GM19372 (cell line): ENCODE data around the gene CDH12.
A peak's percentile ranks its signal among the peaks of the same experiment; 100 is the strongest.
"Not testable (repeated sequence)": the region's sequence is repeated elsewhere in the genome, so short reads cannot be mapped to it uniquely, and the experiment has no call there.

Experiments used
- ATAC-seq: cut with Tn5 transposase; IDR thresholded peaks from one replicate; pipeline ENCODE4 v1.9.1; 2021; ENCODE audit warnings: mild to moderate bottlenecking, low read depth, moderate library complexity; ENCODE audit not compliant: unreplicated experiment

CDH12 gene

GRCh38 chr5:22058620-22059019, 794.5 kb downstream of the CDH12 start:
- no peak for ATAC-seq

GRCh38 chr5:22057012-22057411, 796.1 kb downstream of the CDH12 start:
- ATAC-seq, result no peak

GRCh38 chr5:22056601-22057000, 796.5 kb downstream of the CDH12 start:
- no peak for ATAC-seq

GRCh38 chr5:22053195-22053594, 799.9 kb downstream of the CDH12 start:
- ATAC-seq, result no peak

- ATAC-seq, result no peak
Measured at GRCh38 chr5:22051881-22052280, 801.3 kb downstream of the CDH12 start.

GRCh38 chr5:22050931-22051330, 802.2 kb downstream of the CDH12 start:
- no peak for ATAC-seq

GRCh38 chr5:22044229-22044628, 808.9 kb downstream of the CDH12 start:
- no peak for ATAC-seq

GRCh38 chr5:22036061-22036460, 817.1 kb downstream of the CDH12 start:
- no peak for ATAC-seq

- ATAC-seq, result no peak
Measured at GRCh38 chr5:22033066-22033465, 820.1 kb downstream of the CDH12 start.

GRCh38 chr5:22023784-22024183, 829.4 kb downstream of the CDH12 start:
- ATAC-seq, result no peak

- ATAC-seq, result not testable (repeated sequence)
Measured at GRCh38 chr5:22012893-22013292, 840.3 kb downstream of the CDH12 start.

- not testable (repeated sequence) for ATAC-seq
Measured at GRCh38 chr5:22010808-22011207, 842.3 kb downstream of the CDH12 start.

- not testable (repeated sequence) for ATAC-seq
Measured at GRCh38 chr5:22001097-22001496, 852.0 kb downstream of the CDH12 start.

GRCh38 chr5:21985799-21986198, 867.3 kb downstream of the CDH12 start:
- not testable (repeated sequence) for ATAC-seq

GRCh38 chr5:21951571-21951970, 901.6 kb downstream of the CDH12 start:
- not testable (repeated sequence) for ATAC-seq

- no peak for ATAC-seq
Measured at GRCh38 chr5:21931116-21931515, 922.0 kb downstream of the CDH12 start.

- ATAC-seq, result peak; percentile 96
Measured at GRCh38 chr5:21919414-21920022, 933.6 kb downstream of the CDH12 start.

- no peak for ATAC-seq
Measured at GRCh38 chr5:21918451-21918850, 934.7 kb downstream of the CDH12 start.

GRCh38 chr5:21910731-21911130, 942.4 kb downstream of the CDH12 start:
- no peak for ATAC-seq

GRCh38 chr5:21895766-21896350, 957.3 kb downstream of the CDH12 start:
- no peak for ATAC-seq

GRCh38 chr5:21893161-21893560, 960.0 kb downstream of the CDH12 start:
- ATAC-seq, result no peak

- no peak for ATAC-seq
Measured at GRCh38 chr5:21889581-21889980, 963.6 kb downstream of the CDH12 start.
